Activated naive CD4-positive, alpha-beta T cell treated with Interleukin-2 at 50 U/mL for 16 hours (primary cell): Measurements from ENCODE around the gene RPL18.

Source experiments
- DNase-seq: peaks from one replicate; pipeline ENCODE4 v3.0.0-alpha.2; 2020

The RPL18 gene

GRCh38 chr19:48573163-48573505 is 45.8 kb downstream of the RPL18 start:
- DNase-seq, result no peak

GRCh38 chr19:48571378-48572162 is 47.4 kb downstream of the RPL18 start:
- no peak for DNase-seq

- DNase-seq, result no peak
These were observed 49.2 kb downstream of the RPL18 start for GRCh38 chr19:48569814-48570213.

GRCh38 chr19:48568345-48568886 is 50.6 kb downstream of the RPL18 start:
- DNase-seq, result no peak
